Activated T-helper 1 cell treated with anti-CD3 and anti-CD28 coated beads, Interleukin-12 subunit alpha, Interleukin-12 subunit beta, Interleukin-2, Interleukin-4 antibody, amounts not matched to agents 30 ng/mL and 10 ng/mL and 1 ng/mL, durations not matched to agents 14 hours and 24 hours and 36 hours (primary cell): ENCODE data around the gene B4GALT1. TPM values are rescaled to one million over a fixed set of nuclear protein-coding genes. Genes with fewer than 3 reads are reported as not detected.

Experiments used
- DNase-seq: peaks from one replicate; pipeline ENCODE4 v3.0.0; 2021; ENCODE audit warnings: low spot score
- H3K27ac Mint-ChIP-seq: one replicate; pipeline ENCODE4 v1.8.0; 2021; ENCODE audit warnings: mild to moderate bottlenecking, mixed read lengths
- H3K27me3 Mint-ChIP-seq: one replicate; pipeline ENCODE4 v1.8.0; 2022; ENCODE audit warnings: mild to moderate bottlenecking, moderate library complexity, mixed read lengths; ENCODE audit not compliant: insufficient read depth
- H3K36me3 Mint-ChIP-seq: one replicate; pipeline ENCODE4 v1.8.0; 2021; ENCODE audit warnings: low read depth, mixed read lengths
- H3K4me1 Mint-ChIP-seq: one replicate; pipeline ENCODE4 v1.8.0; 2021; ENCODE audit warnings: low read depth, mixed read lengths
- H3K4me3 Mint-ChIP-seq: one replicate; pipeline ENCODE4 v1.8.0; 2021; ENCODE audit warnings: mild to moderate bottlenecking, moderate library complexity, mixed read lengths
- H3K9me3 Mint-ChIP-seq: one replicate; pipeline ENCODE4 v1.8.0; 2021; ENCODE audit warnings: mixed read lengths
- intact Hi-C: fragments of 100-400 bp; cut with micrococcal nuclease; formaldehyde crosslinking; loops from one replicate; pipeline ENCODE4 v1.15.1; 2024
- total RNA-seq: library from RNA; stranded (reverse); gene quantifications from 2 replicates; pipeline ENCODE4 v1.2.3, GENCODE V29; 2022

The B4GALT1 gene
- total RNA-seq, 1 donor from 2014 or later: 64.4 TPM

DNA sequence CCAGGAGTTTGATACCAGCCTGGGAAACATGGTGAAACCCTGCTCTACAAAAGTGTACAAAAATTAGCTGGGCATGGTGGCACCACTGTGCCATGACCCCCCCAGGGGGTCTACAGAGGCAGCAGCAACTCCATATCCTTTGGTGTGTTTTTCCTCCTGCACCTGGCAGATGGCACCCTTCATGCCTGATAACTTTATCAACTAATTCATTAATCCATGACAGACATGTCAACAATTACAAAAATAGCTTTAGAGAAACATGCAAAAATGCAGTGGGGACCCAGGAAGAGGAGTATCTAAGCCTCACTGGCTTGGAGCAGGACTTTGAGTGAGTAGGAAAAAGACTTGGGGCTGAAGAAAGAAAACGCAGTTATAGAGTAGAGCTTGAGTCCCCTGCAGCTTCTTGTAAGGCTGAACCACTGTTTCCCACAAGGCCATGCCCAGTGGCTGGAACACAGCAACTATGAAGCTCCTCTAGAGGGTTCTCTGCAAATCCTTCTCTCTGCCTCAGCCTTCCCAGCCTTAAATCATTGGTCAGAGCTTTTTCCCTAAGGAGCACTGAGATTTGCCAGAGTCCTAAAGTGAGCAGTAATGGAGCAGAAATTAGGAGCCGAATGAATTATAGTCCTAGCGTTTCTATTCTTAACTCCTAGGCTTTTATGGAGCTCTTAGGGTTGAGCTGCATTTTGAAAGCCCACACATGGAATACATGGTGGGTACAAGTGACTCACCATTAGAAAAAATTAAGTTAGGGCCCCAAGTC lies 25.5 kb upstream of the B4GALT1 start:
- Mint-ChIP-seq H3K4me1 (no peaks in the 10 kb centered on the region), H3K27ac (no peak overlapping the region), H3K36me3 (no peaks in the 10 kb centered on the region), H3K9me3 (no peaks in the 10 kb centered on the region), H3K27me3 (peaks cover 10% of the 10 kb centered on the region), H3K4me3 (no peak overlapping the region)
- intact Hi-C loops: no loop called here
- no peak for DNase-seq

DNA sequence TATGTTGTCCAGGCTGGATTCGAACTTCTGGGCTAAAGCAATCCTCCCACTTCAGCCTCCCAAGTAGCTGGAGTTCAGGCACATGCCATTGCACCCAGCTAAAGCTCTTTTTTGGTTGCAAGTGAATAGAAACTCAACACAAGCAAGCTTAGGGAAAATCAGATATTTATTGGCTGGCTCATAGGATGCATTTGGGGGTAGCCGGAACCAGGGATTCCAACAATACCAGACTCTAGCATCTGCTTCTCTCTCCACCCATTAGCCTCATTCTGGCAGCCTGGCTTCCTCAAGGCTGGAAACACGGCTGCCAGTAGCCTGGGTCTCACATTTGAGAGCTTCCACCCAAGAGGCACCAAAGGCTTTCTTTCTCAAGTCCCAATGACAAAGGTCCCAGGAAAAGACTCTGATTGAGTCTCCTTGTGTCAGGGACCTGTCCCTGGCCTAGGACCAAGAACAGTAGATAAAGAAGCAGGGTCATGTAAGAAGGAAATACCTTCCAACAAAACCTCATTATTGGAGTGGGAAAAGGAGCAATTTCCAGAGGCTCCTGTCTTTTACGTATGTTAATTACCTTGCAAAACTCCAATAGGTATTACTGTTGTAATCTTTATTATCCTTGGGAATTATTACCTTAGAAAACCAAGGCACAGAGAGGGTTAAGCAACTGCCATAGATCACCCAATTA lies 23.0 kb upstream of the B4GALT1 start:
- Mint-ChIP-seq H3K9me3 (no peaks in the 10 kb centered on the region), H3K4me1 (peaks cover 14% of the 10 kb centered on the region), H3K27me3 (peaks cover 9% of the 10 kb centered on the region), H3K4me3 (no peak overlapping the region), H3K36me3 (no peaks in the 10 kb centered on the region), H3K27ac (no peak overlapping the region)
- no peak for DNase-seq
- intact Hi-C loops: no loop called here

DNA sequence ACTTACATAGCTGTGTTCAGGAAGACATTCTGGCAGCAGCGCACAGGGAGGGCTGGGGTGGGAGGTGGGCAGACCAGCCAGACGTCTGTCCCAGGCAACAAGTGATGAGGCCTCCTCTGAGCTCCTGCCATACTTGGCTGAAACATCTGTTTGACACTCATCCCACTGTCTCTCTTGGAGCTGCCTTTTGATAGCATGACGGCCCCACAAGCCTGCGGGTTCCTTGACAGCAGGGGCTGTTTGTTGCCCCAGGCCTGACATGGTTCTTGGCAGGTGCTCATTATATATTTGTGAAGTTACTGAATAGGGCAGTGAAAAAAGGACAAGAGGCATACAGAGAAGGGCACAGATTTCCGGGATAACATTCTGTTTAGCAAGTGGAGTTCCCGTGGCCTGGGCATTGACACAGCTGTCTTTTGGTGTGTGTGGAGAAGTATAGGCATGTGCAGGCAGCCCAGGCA lies 22.2 kb upstream of the B4GALT1 start:
- Mint-ChIP-seq H3K36me3 (no peaks in the 10 kb centered on the region), H3K27me3 (peaks cover 9% of the 10 kb centered on the region), H3K9me3 (no peaks in the 10 kb centered on the region), H3K4me3 (no peak overlapping the region), H3K27ac (no peak overlapping the region), H3K4me1 (peaks cover 14% of the 10 kb centered on the region)
- intact Hi-C loops: no loop called here
- no peak for DNase-seq

DNA sequence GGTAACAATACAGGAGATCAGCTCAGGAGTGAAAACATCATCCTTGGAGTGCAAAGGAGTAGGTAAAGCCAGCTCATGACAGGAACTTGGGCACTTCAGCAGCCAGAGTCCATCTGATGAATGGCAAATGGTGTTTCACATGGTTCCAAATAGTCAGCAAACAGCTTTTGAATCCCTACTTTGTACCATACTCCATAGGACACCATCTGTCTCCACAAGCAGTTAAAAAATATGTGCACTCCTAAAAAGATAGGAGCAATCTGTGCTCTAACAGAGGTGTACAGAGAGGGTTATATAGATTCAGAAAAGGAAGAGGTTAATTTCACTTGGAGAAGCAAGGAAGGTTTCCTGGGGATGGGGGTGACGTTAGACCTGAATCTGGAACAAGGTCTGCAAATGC lies 21.6 kb upstream of the B4GALT1 start:
- no peak for DNase-seq
- no peak overlapping the region for H3K4me3 Mint-ChIP-seq
- H3K9me3 Mint-ChIP-seq: no peaks in the 10 kb centered on the region
- no peak overlapping the region for H3K27ac Mint-ChIP-seq
- peaks cover 14% of the 10 kb centered on the region for H3K4me1 Mint-ChIP-seq
- intact Hi-C loops: no loop called here
- no peaks in the 10 kb centered on the region for H3K36me3 Mint-ChIP-seq
- H3K27me3 Mint-ChIP-seq: peaks cover 9% of the 10 kb centered on the region

DNA sequence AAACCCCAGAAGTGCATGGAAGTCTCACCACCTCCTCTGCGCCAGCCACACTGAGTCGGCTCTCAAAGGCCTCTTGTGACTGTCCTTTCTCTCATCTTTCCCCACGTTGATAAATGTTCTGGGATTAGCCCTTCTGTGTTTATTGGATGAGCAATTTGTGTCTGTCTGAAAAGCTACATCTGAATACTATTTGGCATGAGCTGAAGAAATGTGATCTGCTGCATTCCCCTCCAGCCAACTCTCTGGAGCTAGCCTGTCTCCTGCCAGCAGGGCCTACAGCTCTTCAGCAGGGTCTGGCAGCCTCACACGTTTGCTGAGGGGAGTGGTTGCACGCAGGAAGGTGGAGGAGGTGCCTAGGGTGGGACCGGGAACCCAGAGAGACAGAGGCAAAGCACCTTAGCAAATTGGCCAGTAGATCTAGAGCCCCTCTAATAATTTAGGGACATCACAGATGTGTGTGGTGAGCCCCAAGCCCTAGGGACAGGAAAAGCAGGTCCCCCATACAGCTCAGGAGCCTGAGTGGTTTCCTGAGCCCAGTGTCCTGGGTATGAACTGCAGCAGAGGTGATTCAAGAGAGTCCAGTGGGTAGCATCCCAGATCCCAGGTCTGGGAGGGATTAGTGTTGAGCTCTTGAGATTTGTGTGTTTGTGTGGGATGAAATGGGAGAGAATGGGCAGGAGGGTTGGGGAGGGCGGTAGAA lies 20.5 kb upstream of the B4GALT1 start:
- intact Hi-C loops: no loop called here
- H3K4me3 Mint-ChIP-seq: no peak overlapping the region
- H3K36me3 Mint-ChIP-seq: no peaks in the 10 kb centered on the region
- no peak overlapping the region for H3K27ac Mint-ChIP-seq
- no peaks in the 10 kb centered on the region for H3K9me3 Mint-ChIP-seq
- H3K27me3 Mint-ChIP-seq: peaks cover 10% of the 10 kb centered on the region
- no peak for DNase-seq
- H3K4me1 Mint-ChIP-seq: peaks cover 14% of the 10 kb centered on the region

DNA sequence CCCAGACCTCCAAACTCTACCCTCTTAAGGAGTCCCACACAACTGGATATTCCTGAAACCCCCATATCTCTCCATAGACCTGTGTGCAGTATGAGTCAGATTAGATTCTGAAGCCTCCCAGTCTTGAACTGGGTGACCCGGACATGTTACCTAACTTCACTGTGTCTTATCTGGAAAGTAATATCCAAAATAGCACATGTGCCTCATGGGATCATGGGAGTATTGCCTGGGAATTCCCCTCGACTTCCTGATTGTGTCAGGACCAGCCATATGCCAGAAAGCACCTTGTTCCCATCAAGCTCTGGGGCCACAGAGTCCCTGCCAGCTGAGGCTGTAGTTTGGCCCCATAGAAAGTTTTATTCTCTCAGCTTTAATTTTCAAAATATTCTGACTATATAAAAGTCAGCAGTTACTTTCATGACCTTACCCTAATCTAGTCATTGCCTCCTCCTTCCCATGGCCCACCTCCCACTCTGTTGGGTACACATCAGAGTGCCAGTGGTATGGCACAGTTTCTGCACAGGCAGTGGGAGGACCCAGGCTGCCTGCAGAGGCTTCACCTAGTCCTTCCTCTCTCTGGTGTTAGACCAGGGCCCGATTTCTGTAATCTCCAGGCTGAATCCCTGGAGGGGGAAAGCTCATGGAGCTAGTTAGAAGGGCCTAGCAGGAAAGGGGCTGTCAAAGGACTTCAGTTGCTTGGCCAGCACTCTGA lies 19.5 kb upstream of the B4GALT1 start:
- Mint-ChIP-seq H3K4me3 (no peak overlapping the region), H3K4me1 (peaks cover 14% of the 10 kb centered on the region)
- DNase-seq: no peak

DNA sequence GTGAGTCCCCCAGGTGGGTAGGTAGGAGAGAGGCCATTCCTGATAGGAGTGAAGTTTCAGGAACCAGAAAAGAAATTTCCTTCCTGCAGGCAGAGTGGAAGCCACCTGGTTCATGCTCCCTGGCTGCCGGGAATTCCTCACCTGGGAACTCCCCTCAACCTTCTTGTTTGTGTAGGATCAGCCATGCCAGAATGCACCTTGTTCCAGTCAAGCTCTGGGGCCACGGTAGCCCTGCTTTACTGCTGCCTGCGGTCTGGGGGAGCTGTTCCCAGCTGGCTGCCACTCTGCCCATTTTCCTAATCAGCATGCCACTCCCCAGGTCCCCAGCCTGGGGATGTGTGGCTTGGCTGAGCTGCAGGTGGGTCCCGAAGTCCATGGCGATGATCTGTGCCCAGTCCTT lies 18.7 kb upstream of the B4GALT1 start:
- intact Hi-C loops: no loop called here

More for the DNA sequence above, 19.5 kb upstream of the B4GALT1 start:
- Mint-ChIP-seq H3K27me3 (peaks cover 16% of the 10 kb centered on the region), H3K9me3 (no peaks in the 10 kb centered on the region), H3K36me3 (no peaks in the 10 kb centered on the region), H3K27ac (no peak overlapping the region)
- intact Hi-C loops: no loop called here

DNA sequence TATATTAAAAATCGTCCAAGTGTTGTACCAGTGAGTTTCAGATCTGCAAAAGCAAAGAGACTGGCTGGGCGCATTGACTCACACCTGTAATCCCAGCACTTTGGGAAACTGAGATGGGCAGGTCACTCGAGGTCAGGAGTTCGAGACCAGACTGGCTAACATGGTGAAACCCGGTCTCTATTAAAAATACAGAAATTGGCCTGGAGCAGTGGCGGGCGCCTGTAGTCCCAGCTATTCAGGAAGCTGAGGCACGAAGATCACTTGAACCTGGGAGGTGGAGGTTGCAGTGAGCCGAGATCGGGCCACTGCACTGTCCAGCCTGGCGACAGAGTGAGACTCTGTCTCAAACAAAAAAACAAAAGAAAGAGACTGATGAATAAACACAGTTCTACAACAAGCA lies 18.3 kb upstream of the B4GALT1 start:
- Mint-ChIP-seq H3K27me3 (peaks cover 13% of the 10 kb centered on the region), H3K4me1 (peaks cover 18% of the 10 kb centered on the region), H3K27ac (no peak overlapping the region), H3K36me3 (no peaks in the 10 kb centered on the region), H3K9me3 (no peaks in the 10 kb centered on the region), H3K4me3 (no peak overlapping the region)
- intact Hi-C loops: no loop called here
- DNase-seq: no peak

More for the DNA sequence above, 18.7 kb upstream of the B4GALT1 start:
- Mint-ChIP-seq H3K4me3 (no peak overlapping the region), H3K36me3 (no peaks in the 10 kb centered on the region), H3K27me3 (peaks cover 13% of the 10 kb centered on the region), H3K4me1 (peaks cover 18% of the 10 kb centered on the region), H3K27ac (no peak overlapping the region), H3K9me3 (no peaks in the 10 kb centered on the region)
- no peak for DNase-seq

DNA sequence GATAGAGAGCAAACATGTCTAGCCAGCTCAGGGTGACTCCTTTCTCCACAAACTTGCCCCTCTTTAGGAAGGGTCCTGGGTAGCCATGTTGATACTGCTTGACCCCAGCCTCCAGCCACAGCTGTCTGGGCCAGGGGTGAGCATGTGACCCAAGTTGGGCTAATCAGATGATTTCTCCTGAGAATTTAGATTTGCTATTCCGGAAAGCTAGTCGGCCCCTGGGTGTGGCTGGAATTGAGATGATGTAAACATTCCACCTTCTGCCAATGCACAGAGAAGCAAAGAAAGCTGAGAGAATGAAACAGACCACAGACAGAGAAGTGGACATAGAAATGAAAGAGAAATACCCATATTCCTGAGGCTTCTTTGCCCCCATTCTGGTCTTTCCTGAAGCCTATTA lies 17.8 kb upstream of the B4GALT1 start:
- intact Hi-C loops: no loop called here
- H3K9me3 Mint-ChIP-seq: no peaks in the 10 kb centered on the region

DNA sequence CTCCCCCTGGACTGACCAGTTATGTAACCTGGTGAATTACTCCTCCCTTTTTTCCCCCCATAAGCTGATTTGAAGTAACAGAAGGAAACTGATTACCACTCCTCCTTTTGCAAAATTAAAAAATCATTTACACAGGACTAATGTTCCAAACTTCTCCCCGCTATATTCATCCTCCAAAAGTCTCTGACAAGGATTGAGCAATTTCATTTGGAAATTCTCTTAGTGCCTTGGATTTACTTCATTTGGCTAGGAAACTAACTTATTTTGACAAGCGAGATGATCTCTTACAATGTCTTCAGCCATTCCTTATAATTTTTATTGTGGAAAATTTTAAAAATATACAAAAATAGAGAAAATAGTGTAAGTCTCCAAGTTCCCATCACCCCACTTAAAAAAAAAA lies 15.4 kb upstream of the B4GALT1 start:
- H3K4me1 Mint-ChIP-seq: peaks cover 18% of the 10 kb centered on the region
- H3K36me3 Mint-ChIP-seq: no peaks in the 10 kb centered on the region
- H3K27ac Mint-ChIP-seq: no peak overlapping the region
- H3K4me3 Mint-ChIP-seq: no peak overlapping the region
- H3K9me3 Mint-ChIP-seq: no peaks in the 10 kb centered on the region
- peaks cover 8% of the 10 kb centered on the region for H3K27me3 Mint-ChIP-seq
- DNase-seq: no peak
- intact Hi-C loops: no loop called here

More for the DNA sequence above, 17.8 kb upstream of the B4GALT1 start:
- Mint-ChIP-seq H3K4me3 (no peak overlapping the region), H3K27me3 (peaks cover 13% of the 10 kb centered on the region), H3K36me3 (no peaks in the 10 kb centered on the region), H3K4me1 (peaks cover 18% of the 10 kb centered on the region), H3K27ac (no peak overlapping the region)
- no peak for DNase-seq

DNA sequence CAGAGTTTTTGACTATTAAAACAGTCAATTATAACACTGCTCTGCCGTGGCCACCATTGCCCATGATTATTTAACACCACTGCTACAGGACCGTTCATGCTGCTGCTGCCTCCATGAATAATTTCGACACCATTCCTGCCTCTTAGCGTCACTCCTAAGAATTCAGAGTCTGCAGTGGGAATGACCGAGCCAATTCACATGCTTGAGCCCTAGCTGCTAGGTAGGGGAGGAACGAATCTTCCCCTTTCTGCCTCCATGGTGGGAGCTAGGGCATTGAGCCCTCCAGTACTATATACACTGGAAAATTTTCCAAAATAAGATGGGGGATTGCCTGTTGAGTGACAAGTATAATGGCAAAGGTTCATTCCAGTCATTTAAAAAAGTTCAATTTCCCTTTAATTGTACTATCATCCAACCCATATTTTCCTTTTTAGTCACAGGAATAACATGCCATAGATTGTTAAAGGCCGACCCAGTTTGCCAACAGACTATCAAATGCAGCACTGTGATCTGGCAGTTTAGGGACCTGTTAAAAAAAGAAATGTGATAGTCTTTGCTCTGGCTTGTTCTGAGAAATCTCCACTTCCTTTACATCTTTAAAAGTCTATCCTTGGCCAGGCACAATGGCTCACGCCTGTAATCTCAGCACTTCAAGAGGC lies 13.5 kb upstream of the B4GALT1 start:
- Mint-ChIP-seq H3K4me3 (no peak overlapping the region), H3K27me3 (peaks cover 10% of the 10 kb centered on the region), H3K9me3 (no peaks in the 10 kb centered on the region), H3K27ac (no peak overlapping the region), H3K4me1 (peaks cover 5% of the 10 kb centered on the region), H3K36me3 (no peaks in the 10 kb centered on the region)
- DNase-seq: no peak
- intact Hi-C loops: no loop called here

DNA sequence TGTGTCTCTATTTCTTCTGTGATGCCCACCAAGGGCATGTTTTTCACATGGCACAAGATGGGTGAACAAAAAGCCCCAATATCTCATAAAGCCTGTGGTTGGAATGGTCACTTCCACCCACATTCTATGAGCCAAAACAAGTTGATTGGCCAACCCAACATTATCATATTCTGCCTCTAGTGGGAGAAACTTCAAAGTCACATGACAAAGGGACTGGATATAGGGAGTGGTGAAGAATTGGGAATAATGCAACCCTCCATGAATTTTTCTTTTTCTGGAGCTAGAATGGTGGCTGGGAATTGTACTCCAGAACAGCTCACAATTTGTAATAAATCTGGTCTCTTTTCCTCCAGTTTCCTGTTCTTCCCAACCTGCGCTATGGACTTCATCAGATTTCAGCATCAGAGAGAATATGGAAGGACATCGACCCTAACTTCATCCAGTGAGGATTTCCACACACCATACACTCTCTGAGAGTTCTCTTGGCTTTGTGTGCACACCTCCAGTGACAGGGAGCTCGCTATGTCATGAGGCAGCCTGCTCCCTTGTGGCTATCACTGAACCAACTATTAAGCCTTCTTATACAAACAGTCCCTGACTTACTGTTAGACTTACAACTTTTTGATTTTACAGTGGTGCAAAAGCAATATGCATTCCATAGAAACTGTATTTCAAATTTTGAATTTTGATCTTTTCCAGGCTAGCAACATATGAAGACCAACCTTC lies 12.0 kb upstream of the B4GALT1 start:
- H3K4me1 Mint-ChIP-seq: peaks cover 5% of the 10 kb centered on the region
- intact Hi-C loops: no loop called here
- H3K27me3 Mint-ChIP-seq: peaks cover 10% of the 10 kb centered on the region
- no peak overlapping the region for H3K4me3 Mint-ChIP-seq
- DNase-seq: no peak
- no peaks in the 10 kb centered on the region for H3K36me3 Mint-ChIP-seq
- no peaks in the 10 kb centered on the region for H3K9me3 Mint-ChIP-seq
- H3K27ac Mint-ChIP-seq: no peak overlapping the region
